Measurements from ENCODE around the gene SH3BP4.

The SH3BP4 gene

GRCh38 chr2:235095569-235095968 lies 143.8 kb downstream of the SH3BP4 start:
- DNase-seq, result no peak

- no peak for DNase-seq
Measured at GRCh38 chr2:235096447-235096846, 144.6 kb downstream of the SH3BP4 start.

- DNase-seq, result no peak
Measured at GRCh38 chr2:235097196-235097595, 145.4 kb downstream of the SH3BP4 start.

- DNase-seq, result no peak
Measured at GRCh38 chr2:235098269-235098668, 146.5 kb downstream of the SH3BP4 start.

GRCh38 chr2:235098736-235099494 lies 147.1 kb downstream of the SH3BP4 start:
- no peak for DNase-seq

GRCh38 chr2:235102896-235103295 lies 151.1 kb downstream of the SH3BP4 start:
- DNase-seq, result no peak

Data from CD4-positive, alpha-beta T cell treated with Interleukin-10 for 1 hour (primary cell).